Heart left ventricle (tissue), 16 donors: ENCODE data around the gene SIGLEC15. TPM values are rescaled to one million over a fixed set of nuclear protein-coding genes. Genes with fewer than 3 reads are reported as not detected.

ENCODE experiments used
- ATAC-seq, 4 donors: fragments of 200-7000 bp; cut with Tn5 transposase; one replicate each; pipeline ENCODE4 v1.9.1; 2020 to 2022; ENCODE audit warnings: moderate library complexity in 4 of 4, mild to moderate bottlenecking in 3 of 4, moderate number of reproducible peaks in 1 of 4
- DNase-seq, 5 donors: peaks; one replicate each; pipeline ENCODE4 v3.0.0-alpha.2; 2020
- H3K27ac ChIP-seq, 12 donors: fragments of 200-600 bp; sonication (generic) in 4 of 12; one replicate each; pipeline versions ENCODE4 v1.5.0 to v1.8.0; 2016 to 2022; ENCODE audit warnings: mild to moderate bottlenecking in 2 of 12
- H3K27me3 ChIP-seq, 9 donors: fragments of 200-600 bp; sonication (generic) in 2 of 9; one replicate each; pipeline versions ENCODE4 v1.5.1 to v1.8.0; 2016 to 2022; ENCODE audit warnings: mild to moderate bottlenecking in 3 of 9
- H3K36me3 ChIP-seq, 9 donors: fragments of 200-600 bp; sonication (generic) in 2 of 9; one replicate each; pipeline versions ENCODE4 v1.5.0 to v1.8.0; 2018 to 2022; ENCODE audit warnings: mild to moderate bottlenecking in 2 of 9
- H3K4me1 ChIP-seq, 12 donors: fragments of 200-600 bp; sonication (generic) in 4 of 12; one replicate each; pipeline versions ENCODE4 v1.5.0 to v1.8.0; 2016 to 2022; ENCODE audit warnings: mild to moderate bottlenecking in 3 of 12
- H3K4me3 ChIP-seq, 12 donors: fragments of 200-600 bp; sonication (generic) in 4 of 12; one replicate each; pipeline versions ENCODE4 v1.5.0 to v1.8.0; 2017 to 2022; ENCODE audit warnings: mild to moderate bottlenecking in 9 of 12, moderate library complexity in 4 of 12
- H3K9me3 ChIP-seq, 12 donors: fragments of 200-600 bp; sonication (generic) in 4 of 12; one replicate each; pipeline versions ENCODE4 v1.5.0 to v1.8.0; 2016 to 2022; ENCODE audit warnings: mild to moderate bottlenecking in 1 of 12
- POLR2A ChIP-seq, 2 donors: fragments of 450-650 bp; IDR thresholded peaks; one replicate each; pipeline ENCODE4 v1.6.1; 2017; ENCODE audit warnings: antibody characterized with exemption in 2 of 2, mild to moderate bottlenecking in 2 of 2, moderate library complexity in 2 of 2
- WGBS, 4 donors: extraction: QIAGEN DNeasy Blood & Tissue Kit in 2 of 4; methylation state at CpG; one replicate each; pipeline versions ENCODE4 v1.1.5 to v1.1.7; 2013 to 2018; 5-methylcytosine and 5-hydroxymethylcytosine counted together
- intact Hi-C, 10 donors: fragments of 100-400 bp; cut with DNase I; formaldehyde crosslinking; loops; one replicate each; pipeline versions ENCODE4 v1.11.1 to v1.14.2; 2022
- polyA plus RNA-seq, 2 donors: library from polyadenylated mRNA; stranded (reverse); fragments of 200-250 nt; gene quantifications; one replicate each; pipeline ENCODE4 v1.2.3, GENCODE V29; 2013
- total RNA-seq, 9 donors: library from RNA; depleted of rRNA in 2 of 9; stranded (reverse); fragments of >200 nt in 2 of 9; fragmentation: NEBNext Ultra II Directional in 3 of 9; extraction: Animal tissue kit (Norgen Biotek cat#: 25700) in 3 of 9; gene quantifications; one replicate each; pipeline versions ENCODE4 v1.1.0 to v1.2.4, GENCODE V29; 2016 to 2023
- TF ChIP-seq, protein P1 (sequence below), 12 donors: fragments of 200-600 bp; sonication (generic) in 4 of 12; IDR thresholded peaks; one replicate each; pipeline versions ENCODE4 v1.5.0 to v1.8.0; 2018 to 2022; ENCODE audit warnings: antibody characterized with exemption in 12 of 12, mild to moderate bottlenecking in 5 of 12
- donor health status: ischemic (EF 13 %, LVEDD 7.1; RV severe dilation, severe dysfunction).
- donor health status: healthy with polysubstance abuse.
- donor health status: DM: no; HTN: yes; CAD: no.
- donor health status: DM: no; HTN: no; CAD: no.
- donor health status: ischemic (EF 25% LVEDD 6.9; RV normal size, moderate dysfunction).
- donor health status: ischemic (EF 25% LVEDD 5.7; RV mildly dilated, moderate dysfunction).
- donor health status: healthy.
- donor health status: DM: yes; HTN: yes; CAD: no.
- donor health status: ischemic (EF 35%, LVEDD 5.7; RV mildly dilated, moderate dysfunction).
- donor health status: nonischemic (EF 11% LVEDD 7.7; RV severe dilation, severe dysfunction).
- donor health status: DM: yes; HTN: yes; CAD: no.
- donor health status: PGD.
- donor health status: ischemic (EF 29% LVEDD 5.4; RV normal size, mild dysfunction).
- donor health status: nonischemic (EF 23%, LVEDD 6.1; RV moderate dilation, normal function).

SIGLEC15 gene
- total and polyA plus RNA-seq, 11 donors = 0.08 to 0.77 (median 0.38) TPM; not detected in 4

- H3K36me3 ChIP-seq = peaks cover 0 to 86% (median 71%) of the 10 kb centered on the region in 9 donors
- DNase-seq = no peak
- ATAC-seq = no peak
- H3K9me3 ChIP-seq = no peaks in the 10 kb centered on the region
- no peaks in the 10 kb centered on the region for H3K27me3 ChIP-seq
- intact Hi-C loops = no loop called here
- 87 to 100% (median 95%) methylated on average over 5 of the region's 5 CpGs for WGBS, 4 donors
- H3K4me1 ChIP-seq = peaks cover 0 to 14% (median 2%) of the 10 kb centered on the region in 12 donors
- no peak overlapping the region for H3K27ac ChIP-seq
- no peak for TF ChIP-seq POLR2A (IDR thresholded peaks at IDR 0.05)
- TF ChIP-seq, protein P1, sequence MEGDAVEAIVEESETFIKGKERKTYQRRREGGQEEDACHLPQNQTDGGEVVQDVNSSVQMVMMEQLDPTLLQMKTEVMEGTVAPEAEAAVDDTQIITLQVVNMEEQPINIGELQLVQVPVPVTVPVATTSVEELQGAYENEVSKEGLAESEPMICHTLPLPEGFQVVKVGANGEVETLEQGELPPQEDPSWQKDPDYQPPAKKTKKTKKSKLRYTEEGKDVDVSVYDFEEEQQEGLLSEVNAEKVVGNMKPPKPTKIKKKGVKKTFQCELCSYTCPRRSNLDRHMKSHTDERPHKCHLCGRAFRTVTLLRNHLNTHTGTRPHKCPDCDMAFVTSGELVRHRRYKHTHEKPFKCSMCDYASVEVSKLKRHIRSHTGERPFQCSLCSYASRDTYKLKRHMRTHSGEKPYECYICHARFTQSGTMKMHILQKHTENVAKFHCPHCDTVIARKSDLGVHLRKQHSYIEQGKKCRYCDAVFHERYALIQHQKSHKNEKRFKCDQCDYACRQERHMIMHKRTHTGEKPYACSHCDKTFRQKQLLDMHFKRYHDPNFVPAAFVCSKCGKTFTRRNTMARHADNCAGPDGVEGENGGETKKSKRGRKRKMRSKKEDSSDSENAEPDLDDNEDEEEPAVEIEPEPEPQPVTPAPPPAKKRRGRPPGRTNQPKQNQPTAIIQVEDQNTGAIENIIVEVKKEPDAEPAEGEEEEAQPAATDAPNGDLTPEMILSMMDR (IDR thresholded peaks at IDR 0.05) = no peak
- H3K4me3 ChIP-seq = no peak overlapping the region
Observed at GRCh38 chr18:45852631-45853030, 27.2 kb downstream of the SIGLEC15 start.

DNA sequence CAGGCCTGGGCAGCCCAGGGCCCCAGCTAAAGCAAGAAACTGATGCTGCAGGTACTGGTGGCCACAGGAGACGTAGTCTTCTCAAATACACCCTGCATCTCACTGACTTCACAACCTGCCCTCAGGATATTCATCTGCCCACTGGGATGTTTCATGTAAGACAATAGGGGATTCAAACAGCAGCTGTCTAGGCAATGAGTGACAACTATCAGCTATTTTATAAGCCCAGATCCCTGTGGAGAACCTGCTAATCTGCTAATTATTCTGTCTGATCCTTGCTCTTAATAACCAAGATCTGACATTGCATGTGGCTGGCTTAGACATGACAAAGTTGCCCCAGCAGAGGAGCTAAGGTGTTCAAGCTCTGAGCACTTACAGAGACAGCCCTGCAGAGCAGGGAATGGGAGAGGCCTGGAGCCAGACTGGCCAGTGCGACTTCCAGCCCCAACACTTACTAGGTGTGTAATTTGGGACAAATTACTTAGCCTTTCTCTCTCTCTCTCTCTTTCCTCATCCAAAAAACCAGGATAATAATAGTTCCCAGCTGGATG lies 28.6 kb downstream of the SIGLEC15 start:
- ATAC-seq = no peak
- intact Hi-C loops = no loop called here
- WGBS, 4 donors = 92 to 100% (median 97%) methylated on average over 2 of the region's 2 CpGs

GRCh38 chr18:45856531-45856930 lies 31.1 kb downstream of the SIGLEC15 start:
- ATAC-seq (no peak), DNase-seq (no peak)
- Histone ChIP-seq H3K27me3 (no peaks in the 10 kb centered on the region), H3K27ac (no peak overlapping the region), H3K9me3 (no peaks in the 10 kb centered on the region), H3K4me3 (no peak overlapping the region), H3K4me1 (peaks cover 0 to 5% (median 0%) of the 10 kb centered on the region in 12 donors), H3K36me3 (peaks cover 6 to 99% (median 95%) of the 10 kb centered on the region in 9 donors)
- intact Hi-C loops = no loop called here
- TF ChIP-seq POLR2A (IDR thresholded peaks at IDR 0.05) = no peak
- TF ChIP-seq, protein P1 (IDR thresholded peaks at IDR 0.05) = no peak
- 88 to 93% (median 90%) methylated on average over 4 of the region's 4 CpGs for WGBS, 4 donors

More for the DNA sequence above, 28.6 kb downstream of the SIGLEC15 start:
- H3K27me3 ChIP-seq = no peaks in the 10 kb centered on the region
- H3K4me1 ChIP-seq = peaks cover 0 to 14% (median 2%) of the 10 kb centered on the region in 12 donors
- H3K27ac ChIP-seq = no peak overlapping the region
- TF ChIP-seq POLR2A (IDR thresholded peaks at IDR 0.05) = no peak
- TF ChIP-seq, protein P1 (IDR thresholded peaks at IDR 0.05) = no peak
- no peak overlapping the region for H3K4me3 ChIP-seq
- H3K9me3 ChIP-seq = no peaks in the 10 kb centered on the region
- no peak for DNase-seq
- H3K36me3 ChIP-seq = peaks cover 6 to 99% (median 85%) of the 10 kb centered on the region in 9 donors

- Histone ChIP-seq H3K36me3 (peaks cover 6 to 100% (median 99%) of the 10 kb centered on the region in 9 donors), H3K4me3 (no peak overlapping the region), H3K9me3 (no peaks in the 10 kb centered on the region), H3K27me3 (no peaks in the 10 kb centered on the region), H3K4me1 (peaks cover 0 to 5% (median 0%) of the 10 kb centered on the region in 12 donors), H3K27ac (no peak overlapping the region)
- ATAC-seq (no peak), DNase-seq (no peak)
- intact Hi-C loops = no loop called here
- TF ChIP-seq, protein P1 (IDR thresholded peaks at IDR 0.05) = no peak
- TF ChIP-seq POLR2A (IDR thresholded peaks at IDR 0.05) = no peak
- 96 to 100% (median 97%) methylated on average over 3 of the region's 3 CpGs for WGBS, 4 donors
Observed at GRCh38 chr18:45859334-45859733, 33.9 kb downstream of the SIGLEC15 start.
